Panc1 (cell line): ENCODE measurements around the gene SCN2A.

Experiments
- CTCF ChIP-seq: fragments of 450-650 bp; IDR thresholded peaks from 2 replicates; pipeline ENCODE4 v1.5.1; 2017; ENCODE audit warnings: mild to moderate bottlenecking
- POLR2AphosphoS5 ChIP-seq: IDR thresholded peaks from 2 replicates; pipeline ENCODE4 v1.6.1; 2012; ENCODE audit warnings: mild to moderate bottlenecking, low read depth, low read length, moderate library complexity
- REST ChIP-seq, 2 experiments: IDR thresholded peaks; 2 replicates each; pipeline ENCODE4 v1.6.1; 2011 to 2012; ENCODE audit warnings: low read depth in 2 of 2, control low read depth in 1 of 2, low read length in 1 of 2, mild to moderate bottlenecking in 1 of 2, moderate library complexity in 1 of 2; ENCODE audit not compliant: insufficient read depth in 1 of 2
- TCF7L2 ChIP-seq: IDR thresholded peaks from 2 replicates; pipeline ENCODE4 v1.6.1; 2011; ENCODE audit warnings: mild to moderate bottlenecking, low read depth, low read length, inconsistent platforms

- no peak for TF ChIP-seq CTCF
- TF ChIP-seq POLR2AphosphoS5 = no peak
- no peak for TF ChIP-seq REST (IDR thresholded peaks at IDR 0.05; ENCODE audit: insufficient read depth in 1 of 2, low read depth in 2 of 2, low read length in 1 of 2)
- no peak for TF ChIP-seq TCF7L2
Observed at GRCh38 chr2:165357758-165358157, 118.5 kb downstream of the SCN2A start.
